WI38 (cell line): ENCODE data around the gene LCT.

ENCODE experiments used
- H3K4me3 ChIP-seq: 2 replicates; pipeline ENCODE4 v1.5.1; 2011; ENCODE audit warnings: low read depth, mild to moderate bottlenecking, control low read depth, low read length
- TF ChIP-seq, protein P1 (sequence below): IDR thresholded peaks from 2 replicates; pipeline ENCODE4 v1.5.1; 2012; ENCODE audit warnings: low read depth, mild to moderate bottlenecking, control low read depth, low read length

LCT gene

DNA sequence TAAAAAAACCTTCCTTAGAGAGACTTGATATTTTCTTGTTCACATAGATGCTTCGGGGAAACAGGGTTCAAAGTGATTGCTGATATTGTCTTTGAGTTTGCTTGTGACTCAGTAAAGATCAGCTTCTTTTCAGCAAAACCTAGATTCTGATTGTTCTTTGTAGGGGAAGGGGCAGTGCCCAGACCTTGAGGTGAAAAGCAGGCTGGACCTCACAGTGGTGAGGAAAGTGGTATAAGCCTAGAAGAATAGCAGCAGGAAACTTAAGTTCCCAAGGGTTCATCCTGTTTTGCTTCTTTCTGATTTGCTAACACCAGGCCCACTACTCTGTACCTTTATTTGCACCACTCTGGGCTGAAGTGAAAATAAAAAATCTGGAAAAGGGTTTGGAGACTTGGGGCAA is 74.5 kb downstream of the LCT start:
- TF ChIP-seq, protein P1, sequence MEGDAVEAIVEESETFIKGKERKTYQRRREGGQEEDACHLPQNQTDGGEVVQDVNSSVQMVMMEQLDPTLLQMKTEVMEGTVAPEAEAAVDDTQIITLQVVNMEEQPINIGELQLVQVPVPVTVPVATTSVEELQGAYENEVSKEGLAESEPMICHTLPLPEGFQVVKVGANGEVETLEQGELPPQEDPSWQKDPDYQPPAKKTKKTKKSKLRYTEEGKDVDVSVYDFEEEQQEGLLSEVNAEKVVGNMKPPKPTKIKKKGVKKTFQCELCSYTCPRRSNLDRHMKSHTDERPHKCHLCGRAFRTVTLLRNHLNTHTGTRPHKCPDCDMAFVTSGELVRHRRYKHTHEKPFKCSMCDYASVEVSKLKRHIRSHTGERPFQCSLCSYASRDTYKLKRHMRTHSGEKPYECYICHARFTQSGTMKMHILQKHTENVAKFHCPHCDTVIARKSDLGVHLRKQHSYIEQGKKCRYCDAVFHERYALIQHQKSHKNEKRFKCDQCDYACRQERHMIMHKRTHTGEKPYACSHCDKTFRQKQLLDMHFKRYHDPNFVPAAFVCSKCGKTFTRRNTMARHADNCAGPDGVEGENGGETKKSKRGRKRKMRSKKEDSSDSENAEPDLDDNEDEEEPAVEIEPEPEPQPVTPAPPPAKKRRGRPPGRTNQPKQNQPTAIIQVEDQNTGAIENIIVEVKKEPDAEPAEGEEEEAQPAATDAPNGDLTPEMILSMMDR = no peak
- no peak overlapping the region for H3K4me3 ChIP-seq

- TF ChIP-seq, protein P1 = no peak
- H3K4me3 ChIP-seq = no peak overlapping the region
These were observed 75.0 kb downstream of the LCT start for GRCh38 chr2:135762022-135762421.

GRCh38 chr2:135756692-135757091 is 80.3 kb downstream of the LCT start:
- H3K4me3 ChIP-seq = no peak overlapping the region
- TF ChIP-seq, protein P1 = no peak

- no peak overlapping the region for H3K4me3 ChIP-seq
- TF ChIP-seq, protein P1 = no peak
These were observed 81.4 kb downstream of the LCT start for GRCh38 chr2:135755573-135755972.

DNA sequence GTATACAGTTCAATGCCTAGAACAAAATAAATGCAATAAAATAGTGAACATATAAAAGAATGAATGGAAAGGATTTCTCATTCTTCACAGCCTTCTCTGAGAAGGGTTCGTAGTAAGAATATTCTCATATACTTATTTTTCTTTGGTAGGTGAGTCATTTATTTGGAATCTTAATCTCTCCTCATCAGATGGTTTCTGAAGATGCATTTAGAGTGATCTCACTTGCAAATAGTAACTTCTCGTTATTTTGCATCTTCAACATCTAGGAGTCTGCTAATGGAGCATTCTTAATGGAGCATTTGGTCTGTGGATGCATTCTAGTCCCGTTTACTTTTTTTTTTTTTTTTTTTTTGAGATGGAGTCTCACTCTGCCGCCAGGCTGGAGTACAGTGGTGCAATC is 91.4 kb downstream of the LCT start:
- TF ChIP-seq, protein P1 = no peak
- no peak overlapping the region for H3K4me3 ChIP-seq

DNA sequence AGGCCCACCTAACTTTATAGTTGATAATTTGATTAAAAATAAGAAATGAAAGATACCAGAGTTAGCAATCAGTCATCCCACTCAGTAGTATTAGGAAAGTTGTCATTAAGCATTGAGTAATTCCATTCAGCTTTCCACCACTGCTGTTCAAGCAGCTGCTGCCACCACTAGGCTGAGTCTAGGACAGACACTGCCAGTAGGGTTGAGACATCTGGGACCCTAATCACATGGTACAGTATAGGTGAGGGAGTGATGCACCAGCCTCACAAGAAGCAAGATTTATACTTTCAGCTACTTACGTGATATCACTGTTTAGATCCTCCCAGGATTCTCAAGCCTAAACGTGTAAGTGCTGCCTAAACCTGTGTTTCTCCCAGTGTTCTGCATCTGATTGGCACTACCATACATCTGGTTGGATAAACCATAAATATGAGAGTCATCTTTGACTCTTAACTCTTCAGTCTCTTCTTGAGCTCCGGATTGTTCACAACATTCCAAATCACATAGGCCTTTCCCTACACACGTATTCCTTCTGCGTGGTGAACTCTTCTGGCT is 92.1 kb downstream of the LCT start:
- H3K4me3 ChIP-seq = no peak overlapping the region
- TF ChIP-seq, protein P1 = no peak

- peak overlapping the region; percentile 94 for H3K4me3 ChIP-seq
- TF ChIP-seq, protein P1 = no peak
These were observed 93.1 kb downstream of the LCT start for GRCh38 chr2:135743860-135744259.
